Prostate gland (tissue), 2 donors: ENCODE results near the gene C9. TPM values are rescaled to one million over a fixed set of nuclear protein-coding genes. Genes with fewer than 3 reads are reported as not detected.

ENCODE experiments used
- DNase-seq: peaks from one replicate; pipeline ENCODE4 v3.0.0-alpha.2; 2019; ENCODE audit warnings: low spot score
- H3K27ac ChIP-seq, 2 donors: fragments of 200-600 bp; sonication (generic); 2 replicates each; pipeline ENCODE4 v1.5.1; 2017 to 2019
- H3K27me3 ChIP-seq: fragments of 200-600 bp; sonication (generic); replicated peaks from 2 replicates; pipeline ENCODE4 v1.5.1; 2019; ENCODE audit not compliant: insufficient read depth
- H3K36me3 ChIP-seq, 2 donors: fragments of 200-600 bp; sonication (generic); 1 replicate in 1 of 2; 2 replicates in 1 of 2; pipeline versions ENCODE4 v1.5.1 to v1.8.1; 2017 to 2019
- H3K4me1 ChIP-seq: fragments of 200-600 bp; sonication (generic); replicated peaks from 2 replicates; pipeline ENCODE4 v1.5.1; 2019
- H3K4me3 ChIP-seq, 2 donors: fragments of 200-600 bp; sonication (generic); 2 replicates each; pipeline ENCODE4 v1.5.1; 2017 to 2019
- H3K9me3 ChIP-seq: fragments of 200-600 bp; sonication (generic); 2 replicates; pipeline ENCODE4 v1.5.1; 2017
- CTCF ChIP-seq, 4 experiments: fragments of 200-600 bp in 2 of 4; fragments of 450-650 bp in 2 of 4; sonication (generic) in 2 of 4; IDR thresholded peaks; 1 replicate in 3 of 4; 2 replicates in 1 of 4; pipeline ENCODE4 v1.5.1; 2016 to 2019; ENCODE audit warnings: antibody characterized with exemption in 4 of 4, mild to moderate bottlenecking in 2 of 4, moderate library complexity in 2 of 4
- POLR2A ChIP-seq: fragments of 450-650 bp; IDR thresholded peaks from one replicate; pipeline ENCODE4 v1.6.1; 2016; ENCODE audit warnings: antibody characterized with exemption, mild to moderate bottlenecking
- POLR2AphosphoS5 ChIP-seq: sonication (generic); formaldehyde crosslinking; IDR thresholded peaks from one replicate; pipeline ENCODE4 v1.6.1; 2017; ENCODE audit warnings: antibody characterized with exemption
- WGBS: methylation state at CpG from one replicate; pipeline ENCODE4 v1.1.5; 2018; 5-methylcytosine and 5-hydroxymethylcytosine counted together
- intact Hi-C: fragments of 100-400 bp; cut with DNase I; formaldehyde crosslinking; loops from one replicate; pipeline ENCODE4 v1.14.2; 2022
- total RNA-seq, 2 donors: library from RNA; depleted of rRNA; stranded (reverse); fragments of >200 nt; gene quantifications; one replicate each; pipeline ENCODE4 v1.1.0, GENCODE V29; 2016

The C9 gene
- not detected for total RNA-seq

GRCh38 chr5:39364367-39364766, at the start of gene C9:
C9 (minus strand) TSS chr5:39364495; CDS start chr5:39364464, 31 bp downstream.
- intact Hi-C loops, result no loop called here
- WGBS, result 63% methylated on average over 6 of the region's 6 CpGs
- Histone ChIP-seq H3K27ac (no peak within 1 kb of the TSS), H3K4me3 (no peak within 1 kb of the TSS), H3K9me3 (no peaks in the 10 kb centered on the region), H3K27me3 (no peaks in the 10 kb centered on the region), H3K4me1 (no peaks in the 10 kb centered on the region), H3K36me3 (no peaks in the 10 kb centered on the region)
- DNase-seq, result no peak
- TF ChIP-seq POLR2AphosphoS5 (no peak), POLR2A (no peak), CTCF (IDR thresholded peaks at IDR 0.05) (no peak)

- Histone ChIP-seq H3K27me3 (no peaks in the 10 kb centered on the region), H3K4me3 (no peak overlapping the region), H3K27ac (no peak overlapping the region), H3K4me1 (no peaks in the 10 kb centered on the region), H3K36me3 (no peaks in the 10 kb centered on the region), H3K9me3 (no peaks in the 10 kb centered on the region)
- no peak for TF ChIP-seq POLR2A
- TF ChIP-seq POLR2AphosphoS5, result no peak
- intact Hi-C loops, result no loop called here
- DNase-seq, result no peak
Measured at GRCh38 chr5:39413771-39414170, 49.5 kb upstream of the C9 start.

- H3K9me3 ChIP-seq, result no peaks in the 10 kb centered on the region
- intact Hi-C loops, result no loop called here
- H3K4me3 ChIP-seq, result no peak overlapping the region
- DNase-seq, result no peak
- no peak overlapping the region for H3K27ac ChIP-seq
- no peak for TF ChIP-seq CTCF (IDR thresholded peaks at IDR 0.05)
- TF ChIP-seq POLR2AphosphoS5, result no peak
- TF ChIP-seq POLR2A, result no peak
- H3K36me3 ChIP-seq, result no peaks in the 10 kb centered on the region
- 40% methylated on average over 5 of the region's 5 CpGs for WGBS
- no peaks in the 10 kb centered on the region for H3K27me3 ChIP-seq
- H3K4me1 ChIP-seq, result no peaks in the 10 kb centered on the region
Measured at GRCh38 chr5:39412721-39413394, 48.6 kb upstream of the C9 start.

- no peak for DNase-seq
- intact Hi-C loops, result no loop called here
- WGBS, result 94% methylated on average over 4 of the region's 4 CpGs
- H3K4me1 ChIP-seq, result no peaks in the 10 kb centered on the region
- no peaks in the 10 kb centered on the region for H3K36me3 ChIP-seq
- no peaks in the 10 kb centered on the region for H3K9me3 ChIP-seq
- no peak overlapping the region for H3K27ac ChIP-seq
- no peak for TF ChIP-seq CTCF (IDR thresholded peaks at IDR 0.05)
- TF ChIP-seq POLR2AphosphoS5, result no peak
- TF ChIP-seq POLR2A, result no peak
- no peak overlapping the region for H3K4me3 ChIP-seq
- H3K27me3 ChIP-seq, result no peaks in the 10 kb centered on the region
Measured at GRCh38 chr5:39411985-39412384, 47.7 kb upstream of the C9 start.

GRCh38 chr5:39411061-39411460, 46.8 kb upstream of the C9 start:
- H3K4me1 ChIP-seq, result no peaks in the 10 kb centered on the region
- peak; percentile 3 for TF ChIP-seq POLR2AphosphoS5
- no peak for TF ChIP-seq POLR2A
- TF ChIP-seq CTCF (IDR thresholded peaks at IDR 0.05), result no peak
- H3K27ac ChIP-seq, result no peak overlapping the region
- H3K9me3 ChIP-seq, result no peaks in the 10 kb centered on the region
- H3K36me3 ChIP-seq, result no peaks in the 10 kb centered on the region
- H3K4me3 ChIP-seq, result no peak overlapping the region
- 3% methylated on average over 1 of the region's 1 CpG for WGBS
- no peak for DNase-seq
- no peaks in the 10 kb centered on the region for H3K27me3 ChIP-seq
- intact Hi-C loops, result no loop called here
